GM23338 (cell line): Measurements from ENCODE around the gene MID1IP1. TPM values are rescaled to one million over a fixed set of nuclear protein-coding genes. Genes with fewer than 3 reads are reported as not detected.

ENCODE experiments used
- ATAC-seq: fragments of 200-7000 bp; cut with Tn5 transposase; 3 replicates; pipeline ENCODE4 v1.9.1; 2020
- DNase-seq: peaks from one replicate; pipeline ENCODE4 v3.0.0-alpha.2; 2015; ENCODE audit warnings: low spot score
- H2AFZ ChIP-seq: fragments of 200-600 bp; sonication (generic); 2 replicates; pipeline ENCODE4 v1.8.0; 2016; ENCODE audit warnings: antibody characterized with exemption, mild to moderate bottlenecking, moderate library complexity
- H3F3A ChIP-seq: fragments of 200-600 bp; sonication (generic); replicated peaks from 2 replicates; pipeline ENCODE4 v1.8.0; 2017; ENCODE audit warnings: antibody characterized with exemption, mixed run types, low read depth
- H3K27ac ChIP-seq: fragments of 200-600 bp; sonication (generic); 2 replicates; pipeline ENCODE4 v1.6.1; 2016; ENCODE audit warnings: low read depth
- H3K27me3 ChIP-seq: fragments of 200-600 bp; sonication (generic); 2 replicates; pipeline ENCODE4 v1.8.0; 2016; ENCODE audit warnings: mild to moderate bottlenecking, mixed run types, moderate library complexity; ENCODE audit not compliant: insufficient read depth
- H3K36me3 ChIP-seq: fragments of 200-600 bp; sonication (generic); 2 replicates; pipeline ENCODE4 v1.8.0; 2016; ENCODE audit warnings: mild to moderate bottlenecking; ENCODE audit not compliant: insufficient read depth
- H3K4me1 ChIP-seq: fragments of 200-600 bp; sonication (generic); 2 replicates; pipeline ENCODE4 v1.8.0; 2016; ENCODE audit warnings: mild to moderate bottlenecking, moderate library complexity; ENCODE audit not compliant: insufficient read depth
- H3K4me2 ChIP-seq: fragments of 200-600 bp; sonication (generic); 2 replicates; pipeline ENCODE4 v1.7.1; 2017; ENCODE audit warnings: mixed run types
- H3K4me3 ChIP-seq: fragments of 200-600 bp; sonication (generic); 2 replicates; pipeline ENCODE4 v1.6.1; 2016; ENCODE audit warnings: mixed run types
- H3K79me2 ChIP-seq: fragments of 200-600 bp; sonication (generic); replicated peaks from 2 replicates; pipeline ENCODE4 v1.8.0; 2017; ENCODE audit warnings: mild to moderate bottlenecking; ENCODE audit not compliant: insufficient read depth
- H3K9me2 ChIP-seq: fragments of 200-600 bp; sonication (generic); 2 replicates; pipeline ENCODE4 v1.8.0; 2017; ENCODE audit not compliant: insufficient read depth
- H4K20me1 ChIP-seq: fragments of 200-600 bp; sonication (generic); replicated peaks from 2 replicates; pipeline ENCODE4 v1.8.0; 2017; ENCODE audit warnings: mild to moderate bottlenecking; ENCODE audit not compliant: insufficient read depth
- H3K27ac Mint-ChIP-seq: 2 replicates; pipeline ENCODE4 v1.8.0; 2020; ENCODE audit warnings: inconsistent platforms, mild to moderate bottlenecking, moderate library complexity, mixed read lengths
- H3K27me3 Mint-ChIP-seq: 3 replicates; pipeline ENCODE4 v1.8.0; 2022; ENCODE audit warnings: low read depth, mild to moderate bottlenecking, moderate library complexity, mixed read lengths, inconsistent platforms; ENCODE audit not compliant: insufficient read depth, poor library complexity
- H3K36me3 Mint-ChIP-seq: 3 replicates; pipeline ENCODE4 v1.8.0; 2021; ENCODE audit warnings: low read depth, mild to moderate bottlenecking, inconsistent platforms, moderate library complexity, mixed read lengths
- H3K4me1 Mint-ChIP-seq: 3 replicates; pipeline ENCODE4 v1.8.0; 2020; ENCODE audit warnings: mild to moderate bottlenecking, inconsistent platforms, mixed read lengths
- H3K4me3 Mint-ChIP-seq: 3 replicates; pipeline ENCODE4 v1.8.0; 2021; ENCODE audit warnings: moderate library complexity, mild to moderate bottlenecking, inconsistent platforms, mixed read lengths
- H3K9me3 Mint-ChIP-seq: 3 replicates; pipeline ENCODE4 v1.8.0; 2020; ENCODE audit warnings: moderate library complexity, mild to moderate bottlenecking, inconsistent platforms, mixed read lengths
- CREB1 ChIP-seq: fragments of 250-450 bp; sonication (Bioruptor Pico); IDR thresholded peaks from 2 replicates; pipeline ENCODE4 v1.5.0; 2020; ENCODE audit warnings: low read depth, mild to moderate bottlenecking, moderate library complexity
- EZH2 ChIP-seq: fragments of 200-600 bp; sonication (generic); IDR thresholded peaks from one replicate; pipeline ENCODE4 v1.8.0; 2017; ENCODE audit warnings: antibody characterized with exemption, mild to moderate bottlenecking, low read depth; ENCODE audit not compliant: unreplicated experiment
- EZH2phosphoT487 ChIP-seq: fragments of 200-600 bp; sonication (generic); IDR thresholded peaks from one replicate; pipeline ENCODE4 v1.8.1; 2018; ENCODE audit warnings: antibody characterized with exemption; ENCODE audit not compliant: unreplicated experiment
- JUNB ChIP-seq: IDR thresholded peaks from one replicate; pipeline ENCODE4 v1.6.1; 2016; ENCODE audit warnings: antibody characterized with exemption; ENCODE audit not compliant: unreplicated experiment
- NANOG ChIP-seq: IDR thresholded peaks from 2 replicates; pipeline ENCODE4 v1.6.1; 2016; ENCODE audit warnings: antibody characterized with exemption, borderline replicate concordance
- POLR2AphosphoS5 ChIP-seq: IDR thresholded peaks from 2 replicates; pipeline ENCODE4 v1.6.1; 2016; ENCODE audit warnings: antibody characterized with exemption, low read depth
- STAT1 ChIP-seq: IDR thresholded peaks from one replicate; pipeline ENCODE4 v1.6.1; 2016; ENCODE audit warnings: antibody characterized with exemption; ENCODE audit not compliant: unreplicated experiment
- ZNF114 ChIP-seq: fragments of 250-450 bp; sonication (Bioruptor Pico); IDR thresholded peaks from 2 replicates; pipeline ENCODE4 v1.5.0; 2020; ENCODE audit warnings: mild to moderate bottlenecking, moderate library complexity
- ZNF331 ChIP-seq: fragments of 250-450 bp; sonication (Bioruptor Pico); IDR thresholded peaks from 2 replicates; pipeline ENCODE4 v1.5.0; 2020; ENCODE audit warnings: low read depth, mild to moderate bottlenecking, moderate library complexity
- polyA plus RNA-seq: library from polyadenylated mRNA; unstranded; fragments of >200 nt; fragmentation: Nextera tagmentation; extraction: Ambion mirVana; gene quantifications from 2 replicates; pipeline ENCODE4 v1.2.1, GENCODE V29; 2016
- total RNA-seq: library from RNA; depleted of rRNA; stranded (reverse); fragments of >200 nt; shearing (Covaris generic); gene quantifications from 2 replicates; pipeline ENCODE4 v1.2.3, GENCODE V29; 2014
- TF ChIP-seq, protein P1 (sequence below): IDR thresholded peaks from 2 replicates; pipeline ENCODE4 v1.6.1; 2016; ENCODE audit warnings: antibody characterized with exemption
- TF ChIP-seq, protein P2 (sequence below): fragments of 250-450 bp; sonication (Bioruptor Pico); IDR thresholded peaks from 2 replicates; pipeline ENCODE4 v1.5.0; 2020; ENCODE audit warnings: mild to moderate bottlenecking, moderate library complexity
- TF ChIP-seq, protein P3 (sequence below), 2 experiments: fragments of 200-600 bp in 1 of 2; sonication (generic) in 1 of 2; conservative IDR thresholded peaks; 2 replicates each; pipeline versions ENCODE4 v1.5.1 to v1.6.1; 2016 to 2017; ENCODE audit warnings: antibody characterized with exemption in 2 of 2, low read depth in 2 of 2, mild to moderate bottlenecking in 2 of 2, moderate library complexity in 1 of 2
- TF ChIP-seq, protein P4 (sequence below): IDR thresholded peaks from one replicate; pipeline ENCODE4 v1.6.1; 2018; ENCODE audit warnings: antibody characterized with exemption; ENCODE audit not compliant: unreplicated experiment

The MID1IP1 gene
- total and polyA plus RNA-seq, 2 experiments from 2014 or later = 26.1 to 161 TPM

DNA sequence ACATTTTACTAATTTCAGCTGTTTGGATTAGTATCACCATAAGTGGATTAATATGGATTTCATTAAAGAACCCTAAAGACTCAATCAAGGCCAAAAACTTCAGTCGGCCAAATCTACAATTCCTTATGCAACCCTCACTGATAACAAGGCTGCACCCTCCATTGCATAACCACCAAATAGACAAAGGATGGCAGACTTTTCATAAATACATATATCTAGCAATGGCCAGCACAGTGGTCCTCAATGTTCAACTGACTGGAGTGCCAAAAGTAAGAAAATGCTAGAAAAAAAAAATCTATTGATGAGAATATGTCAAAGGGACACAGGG lies 46.6 kb downstream of the MID1IP1 start:
- Histone ChIP-seq H2AFZ (no peak overlapping the region), H3K36me3 (no peaks in the 10 kb centered on the region), H3K4me1 (peaks cover 4% of the 10 kb centered on the region), H3K9me2 (no peaks in the 10 kb centered on the region), H3K27me3 (no peaks in the 10 kb centered on the region), H4K20me1 (no peaks in the 10 kb centered on the region), H3K4me3 (no peak overlapping the region), H3K4me2 (no peak overlapping the region), H3K27ac (no peak overlapping the region), H3K79me2 (no peaks in the 10 kb centered on the region), H3F3A (no peaks in the 10 kb centered on the region)
- DNase-seq (no peak), ATAC-seq (no peak)
- Mint-ChIP-seq H3K4me1 (peaks cover 12% of the 10 kb centered on the region), H3K27ac (no peak overlapping the region), H3K27me3 (no peaks in the 10 kb centered on the region), H3K36me3 (peaks cover 5% of the 10 kb centered on the region; the same call in 1 of the 3 replicates), H3K4me3 (no peak overlapping the region), H3K9me3 (no peaks in the 10 kb centered on the region; the same call in 2 of the 3 replicates)
- TF ChIP-seq POLR2AphosphoS5 (no peak), STAT1 (no peak), EZH2 (no peak), NANOG (no peak), CREB1 (CRISPR knock-in tag) (no peak), ZNF331 (CRISPR knock-in tag) (no peak), EZH2phosphoT487 (no peak), ZNF114 (no peak), JUNB (no peak)
- TF ChIP-seq, protein P1, sequence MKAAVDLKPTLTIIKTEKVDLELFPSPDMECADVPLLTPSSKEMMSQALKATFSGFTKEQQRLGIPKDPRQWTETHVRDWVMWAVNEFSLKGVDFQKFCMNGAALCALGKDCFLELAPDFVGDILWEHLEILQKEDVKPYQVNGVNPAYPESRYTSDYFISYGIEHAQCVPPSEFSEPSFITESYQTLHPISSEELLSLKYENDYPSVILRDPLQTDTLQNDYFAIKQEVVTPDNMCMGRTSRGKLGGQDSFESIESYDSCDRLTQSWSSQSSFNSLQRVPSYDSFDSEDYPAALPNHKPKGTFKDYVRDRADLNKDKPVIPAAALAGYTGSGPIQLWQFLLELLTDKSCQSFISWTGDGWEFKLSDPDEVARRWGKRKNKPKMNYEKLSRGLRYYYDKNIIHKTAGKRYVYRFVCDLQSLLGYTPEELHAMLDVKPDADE = no peak
- TF ChIP-seq, protein P2, sequence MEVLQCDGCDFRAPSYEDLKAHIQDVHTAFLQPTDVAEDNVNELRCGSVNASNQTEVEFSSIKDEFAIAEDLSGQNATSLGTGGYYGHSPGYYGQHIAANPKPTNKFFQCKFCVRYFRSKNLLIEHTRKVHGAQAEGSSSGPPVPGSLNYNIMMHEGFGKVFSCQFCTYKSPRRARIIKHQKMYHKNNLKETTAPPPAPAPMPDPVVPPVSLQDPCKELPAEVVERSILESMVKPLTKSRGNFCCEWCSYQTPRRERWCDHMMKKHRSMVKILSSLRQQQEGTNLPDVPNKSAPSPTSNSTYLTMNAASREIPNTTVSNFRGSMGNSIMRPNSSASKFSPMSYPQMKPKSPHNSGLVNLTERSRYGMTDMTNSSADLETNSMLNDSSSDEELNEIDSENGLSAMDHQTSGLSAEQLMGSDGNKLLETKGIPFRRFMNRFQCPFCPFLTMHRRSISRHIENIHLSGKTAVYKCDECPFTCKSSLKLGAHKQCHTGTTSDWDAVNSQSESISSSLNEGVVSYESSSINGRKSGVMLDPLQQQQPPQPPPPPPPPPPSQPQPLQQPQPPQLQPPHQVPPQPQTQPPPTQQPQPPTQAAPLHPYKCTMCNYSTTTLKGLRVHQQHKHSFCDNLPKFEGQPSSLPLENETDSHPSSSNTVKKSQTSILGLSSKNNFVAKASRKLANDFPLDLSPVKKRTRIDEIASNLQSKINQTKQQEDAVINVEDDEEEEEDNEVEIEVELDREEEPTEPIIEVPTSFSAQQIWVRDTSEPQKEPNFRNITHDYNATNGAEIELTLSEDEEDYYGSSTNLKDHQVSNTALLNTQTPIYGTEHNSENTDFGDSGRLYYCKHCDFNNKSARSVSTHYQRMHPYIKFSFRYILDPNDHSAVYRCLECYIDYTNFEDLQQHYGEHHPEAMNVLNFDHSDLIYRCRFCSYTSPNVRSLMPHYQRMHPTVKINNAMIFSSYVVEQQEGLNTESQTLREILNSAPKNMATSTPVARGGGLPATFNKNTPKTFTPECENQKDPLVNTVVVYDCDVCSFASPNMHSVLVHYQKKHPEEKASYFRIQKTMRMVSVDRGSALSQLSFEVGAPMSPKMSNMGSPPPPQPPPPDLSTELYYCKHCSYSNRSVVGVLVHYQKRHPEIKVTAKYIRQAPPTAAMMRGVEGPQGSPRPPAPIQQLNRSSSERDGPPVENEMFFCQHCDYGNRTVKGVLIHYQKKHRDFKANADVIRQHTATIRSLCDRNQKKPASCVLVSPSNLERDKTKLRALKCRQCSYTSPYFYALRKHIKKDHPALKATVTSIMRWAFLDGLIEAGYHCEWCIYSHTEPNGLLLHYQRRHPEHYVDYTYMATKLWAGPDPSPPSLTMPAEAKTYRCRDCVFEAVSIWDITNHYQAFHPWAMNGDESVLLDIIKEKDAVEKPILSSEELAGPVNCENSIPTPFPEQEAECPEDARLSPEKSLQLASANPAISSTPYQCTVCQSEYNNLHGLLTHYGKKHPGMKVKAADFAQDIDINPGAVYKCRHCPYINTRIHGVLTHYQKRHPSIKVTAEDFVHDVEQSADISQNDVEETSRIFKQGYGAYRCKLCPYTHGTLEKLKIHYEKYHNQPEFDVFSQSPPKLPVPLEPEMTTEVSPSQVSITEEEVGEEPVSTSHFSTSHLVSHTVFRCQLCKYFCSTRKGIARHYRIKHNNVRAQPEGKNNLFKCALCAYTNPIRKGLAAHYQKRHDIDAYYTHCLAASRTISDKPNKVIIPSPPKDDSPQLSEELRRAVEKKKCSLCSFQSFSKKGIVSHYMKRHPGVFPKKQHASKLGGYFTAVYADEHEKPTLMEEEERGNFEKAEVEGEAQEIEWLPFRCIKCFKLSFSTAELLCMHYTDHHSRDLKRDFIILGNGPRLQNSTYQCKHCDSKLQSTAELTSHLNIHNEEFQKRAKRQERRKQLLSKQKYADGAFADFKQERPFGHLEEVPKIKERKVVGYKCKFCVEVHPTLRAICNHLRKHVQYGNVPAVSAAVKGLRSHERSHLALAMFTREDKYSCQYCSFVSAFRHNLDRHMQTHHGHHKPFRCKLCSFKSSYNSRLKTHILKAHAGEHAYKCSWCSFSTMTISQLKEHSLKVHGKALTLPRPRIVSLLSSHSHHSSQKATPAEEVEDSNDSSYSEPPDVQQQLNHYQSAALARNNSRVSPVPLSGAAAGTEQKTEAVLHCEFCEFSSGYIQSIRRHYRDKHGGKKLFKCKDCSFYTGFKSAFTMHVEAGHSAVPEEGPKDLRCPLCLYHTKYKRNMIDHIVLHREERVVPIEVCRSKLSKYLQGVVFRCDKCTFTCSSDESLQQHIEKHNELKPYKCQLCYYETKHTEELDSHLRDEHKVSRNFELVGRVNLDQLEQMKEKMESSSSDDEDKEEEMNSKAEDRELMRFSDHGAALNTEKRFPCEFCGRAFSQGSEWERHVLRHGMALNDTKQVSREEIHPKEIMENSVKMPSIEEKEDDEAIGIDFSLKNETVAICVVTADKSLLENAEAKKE (CRISPR knock-in tag) = no peak
- TF ChIP-seq, protein P3, sequence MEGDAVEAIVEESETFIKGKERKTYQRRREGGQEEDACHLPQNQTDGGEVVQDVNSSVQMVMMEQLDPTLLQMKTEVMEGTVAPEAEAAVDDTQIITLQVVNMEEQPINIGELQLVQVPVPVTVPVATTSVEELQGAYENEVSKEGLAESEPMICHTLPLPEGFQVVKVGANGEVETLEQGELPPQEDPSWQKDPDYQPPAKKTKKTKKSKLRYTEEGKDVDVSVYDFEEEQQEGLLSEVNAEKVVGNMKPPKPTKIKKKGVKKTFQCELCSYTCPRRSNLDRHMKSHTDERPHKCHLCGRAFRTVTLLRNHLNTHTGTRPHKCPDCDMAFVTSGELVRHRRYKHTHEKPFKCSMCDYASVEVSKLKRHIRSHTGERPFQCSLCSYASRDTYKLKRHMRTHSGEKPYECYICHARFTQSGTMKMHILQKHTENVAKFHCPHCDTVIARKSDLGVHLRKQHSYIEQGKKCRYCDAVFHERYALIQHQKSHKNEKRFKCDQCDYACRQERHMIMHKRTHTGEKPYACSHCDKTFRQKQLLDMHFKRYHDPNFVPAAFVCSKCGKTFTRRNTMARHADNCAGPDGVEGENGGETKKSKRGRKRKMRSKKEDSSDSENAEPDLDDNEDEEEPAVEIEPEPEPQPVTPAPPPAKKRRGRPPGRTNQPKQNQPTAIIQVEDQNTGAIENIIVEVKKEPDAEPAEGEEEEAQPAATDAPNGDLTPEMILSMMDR (conservative IDR thresholded peaks at IDR 0.05; ENCODE audit: low read depth in 2 of 2) = no peak
- TF ChIP-seq, protein P4, sequence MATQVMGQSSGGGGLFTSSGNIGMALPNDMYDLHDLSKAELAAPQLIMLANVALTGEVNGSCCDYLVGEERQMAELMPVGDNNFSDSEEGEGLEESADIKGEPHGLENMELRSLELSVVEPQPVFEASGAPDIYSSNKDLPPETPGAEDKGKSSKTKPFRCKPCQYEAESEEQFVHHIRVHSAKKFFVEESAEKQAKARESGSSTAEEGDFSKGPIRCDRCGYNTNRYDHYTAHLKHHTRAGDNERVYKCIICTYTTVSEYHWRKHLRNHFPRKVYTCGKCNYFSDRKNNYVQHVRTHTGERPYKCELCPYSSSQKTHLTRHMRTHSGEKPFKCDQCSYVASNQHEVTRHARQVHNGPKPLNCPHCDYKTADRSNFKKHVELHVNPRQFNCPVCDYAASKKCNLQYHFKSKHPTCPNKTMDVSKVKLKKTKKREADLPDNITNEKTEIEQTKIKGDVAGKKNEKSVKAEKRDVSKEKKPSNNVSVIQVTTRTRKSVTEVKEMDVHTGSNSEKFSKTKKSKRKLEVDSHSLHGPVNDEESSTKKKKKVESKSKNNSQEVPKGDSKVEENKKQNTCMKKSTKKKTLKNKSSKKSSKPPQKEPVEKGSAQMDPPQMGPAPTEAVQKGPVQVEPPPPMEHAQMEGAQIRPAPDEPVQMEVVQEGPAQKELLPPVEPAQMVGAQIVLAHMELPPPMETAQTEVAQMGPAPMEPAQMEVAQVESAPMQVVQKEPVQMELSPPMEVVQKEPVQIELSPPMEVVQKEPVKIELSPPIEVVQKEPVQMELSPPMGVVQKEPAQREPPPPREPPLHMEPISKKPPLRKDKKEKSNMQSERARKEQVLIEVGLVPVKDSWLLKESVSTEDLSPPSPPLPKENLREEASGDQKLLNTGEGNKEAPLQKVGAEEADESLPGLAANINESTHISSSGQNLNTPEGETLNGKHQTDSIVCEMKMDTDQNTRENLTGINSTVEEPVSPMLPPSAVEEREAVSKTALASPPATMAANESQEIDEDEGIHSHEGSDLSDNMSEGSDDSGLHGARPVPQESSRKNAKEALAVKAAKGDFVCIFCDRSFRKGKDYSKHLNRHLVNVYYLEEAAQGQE = no peak
